Erythroblast (primary cell): ENCODE results near the gene TNFRSF14.

ENCODE experiments used
- GATA1 ChIP-seq: IDR thresholded peaks from 2 replicates; pipeline ENCODE4 v1.6.1; 2011; ENCODE audit warnings: low read depth, mild to moderate bottlenecking, control low read depth, low read length, moderate library complexity
- POLR2A ChIP-seq: IDR thresholded peaks from 2 replicates; pipeline ENCODE4 v1.6.1; 2011; ENCODE audit warnings: mild to moderate bottlenecking, low read length

DNA sequence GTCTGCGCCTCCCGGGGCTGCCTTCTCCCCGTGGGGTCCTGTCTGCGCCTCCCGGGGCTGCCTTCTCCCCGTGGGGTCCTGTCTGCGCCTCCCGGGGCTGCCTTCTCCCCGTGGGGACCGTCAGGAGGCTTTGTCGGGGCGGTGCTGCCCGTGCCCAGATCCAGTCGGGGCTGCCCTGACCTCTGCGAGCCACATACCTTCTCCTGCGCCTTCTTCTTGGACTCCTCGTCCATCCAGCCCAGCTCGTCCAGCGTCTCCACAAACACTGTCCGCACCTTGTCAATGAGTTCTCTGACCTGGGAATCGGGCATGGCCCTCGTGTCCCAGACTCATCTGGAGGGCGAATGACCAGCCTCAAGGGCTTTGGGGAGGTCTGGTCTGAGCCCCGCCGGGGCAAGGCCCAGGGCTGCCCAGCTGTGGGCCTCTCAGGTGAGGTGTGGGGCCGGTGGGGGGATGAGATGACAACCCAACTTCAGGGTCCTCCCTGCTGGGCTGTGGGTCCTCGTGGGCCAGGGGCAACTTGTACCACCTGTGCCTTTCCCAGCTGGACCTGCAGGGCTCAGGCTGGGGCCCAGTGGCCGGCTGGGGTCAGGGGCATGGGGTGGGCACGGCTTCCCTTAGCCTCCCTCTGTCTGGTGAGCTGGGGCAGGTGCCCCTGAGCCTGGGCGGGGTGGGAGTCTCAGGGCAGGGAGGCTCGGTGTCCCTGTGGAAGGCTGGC, 39.8 kb downstream of the TNFRSF14 start:
- TF ChIP-seq POLR2A (no peak), GATA1 (no peak)
